Endodermal cell (in vitro differentiated cells): ENCODE measurements around the gene BTG4. TPM values are rescaled to one million over a fixed set of nuclear protein-coding genes. Genes with fewer than 3 reads are reported as not detected.

Source experiments
- DNase-seq: peaks from one replicate; pipeline ENCODE4 v3.0.0-alpha.2; 2017
- H3K27ac ChIP-seq: 2 replicates; pipeline ENCODE4 v1.5.1; 2013; ENCODE audit warnings: mild to moderate bottlenecking, low read depth, low read length, moderate library complexity
- H3K27me3 ChIP-seq: 2 replicates; pipeline ENCODE4 v1.6.1; 2013; ENCODE audit warnings: mild to moderate bottlenecking, low read length, moderate library complexity; ENCODE audit not compliant: insufficient read depth, control insufficient read depth, poor library complexity, severe bottlenecking
- H3K36me3 ChIP-seq: 2 replicates; pipeline ENCODE4 v1.7.0; 2013; ENCODE audit warnings: mild to moderate bottlenecking, low read length, moderate library complexity; ENCODE audit not compliant: control insufficient read depth, insufficient read depth
- H3K4me1 ChIP-seq: one replicate; pipeline ENCODE4 v1.7.0; 2013; ENCODE audit warnings: low read length; ENCODE audit not compliant: control insufficient read depth, insufficient read depth
- H3K4me3 ChIP-seq: 2 replicates; pipeline ENCODE4 v1.5.1; 2013; ENCODE audit warnings: mild to moderate bottlenecking, low read length, moderate library complexity
- H3K9ac ChIP-seq: 2 replicates; pipeline ENCODE4 v1.6.1; 2013; ENCODE audit warnings: mild to moderate bottlenecking, low read length, moderate library complexity; ENCODE audit not compliant: poor library complexity, severe bottlenecking; ENCODE audit errors: extremely low read depth
- H3K9me3 ChIP-seq: 2 replicates; pipeline ENCODE4 v1.6.1; 2013; ENCODE audit warnings: mild to moderate bottlenecking, low read length, moderate library complexity; ENCODE audit not compliant: control insufficient read depth
- H3K27ac Mint-ChIP-seq: 2 replicates; pipeline ENCODE4 v1.8.0; 2020; ENCODE audit warnings: mixed read lengths
- H3K27me3 Mint-ChIP-seq: 2 replicates; pipeline ENCODE4 v1.8.0; 2021; ENCODE audit warnings: mild to moderate bottlenecking, mixed read lengths; ENCODE audit not compliant: insufficient read depth
- H3K36me3 Mint-ChIP-seq: 2 replicates; pipeline ENCODE4 v1.8.0; 2020; ENCODE audit warnings: low read depth, mixed read lengths
- H3K4me1 Mint-ChIP-seq: 2 replicates; pipeline ENCODE4 v1.8.0; 2020; ENCODE audit warnings: mixed read lengths
- H3K4me3 Mint-ChIP-seq: 2 replicates; pipeline ENCODE4 v1.8.0; 2020; ENCODE audit warnings: mild to moderate bottlenecking, moderate library complexity, mixed read lengths
- H3K9me3 Mint-ChIP-seq: 2 replicates; pipeline ENCODE4 v1.8.0; 2020; ENCODE audit warnings: mild to moderate bottlenecking, mixed read lengths
- WGBS, 2 experiments: methylation state at CpG; one replicate each; pipeline versions ENCODE4 v1.1.5 to v1.1.7; 2013; ENCODE audit warnings: missing lambda C conversion rate in 2 of 2, mixed read lengths in 1 of 2; ENCODE audit not compliant: insufficient coverage in 1 of 2, insufficient read length in 1 of 2; 5-methylcytosine and 5-hydroxymethylcytosine counted together
- total RNA-seq, 2 donors: library from RNA; stranded (reverse); fragmentation: NEBNext Ultra II Directional in 1 of 2; extraction: Animal tissue kit (Norgen Biotek cat#: 25700) in 1 of 2; gene quantifications; 2 replicates in 1 of 2; 3 replicates in 1 of 2; pipeline ENCODE4 v1.2.1, GENCODE V29; 2021
- TF ChIP-seq, protein P1 (sequence below): fragments of 200-600 bp; sonication (generic); conservative IDR thresholded peaks from 2 replicates; pipeline ENCODE4 v1.5.0; 2021; ENCODE audit warnings: antibody characterized with exemption, mild to moderate bottlenecking

The BTG4 gene
- total RNA-seq, 2 donors from 2014 or later: not detected

- no peak overlapping the region for H3K9ac ChIP-seq
- DNase-seq: no peak
- peaks cover 11% of the 10 kb centered on the region for H3K27me3 ChIP-seq
- TF ChIP-seq, protein P1, sequence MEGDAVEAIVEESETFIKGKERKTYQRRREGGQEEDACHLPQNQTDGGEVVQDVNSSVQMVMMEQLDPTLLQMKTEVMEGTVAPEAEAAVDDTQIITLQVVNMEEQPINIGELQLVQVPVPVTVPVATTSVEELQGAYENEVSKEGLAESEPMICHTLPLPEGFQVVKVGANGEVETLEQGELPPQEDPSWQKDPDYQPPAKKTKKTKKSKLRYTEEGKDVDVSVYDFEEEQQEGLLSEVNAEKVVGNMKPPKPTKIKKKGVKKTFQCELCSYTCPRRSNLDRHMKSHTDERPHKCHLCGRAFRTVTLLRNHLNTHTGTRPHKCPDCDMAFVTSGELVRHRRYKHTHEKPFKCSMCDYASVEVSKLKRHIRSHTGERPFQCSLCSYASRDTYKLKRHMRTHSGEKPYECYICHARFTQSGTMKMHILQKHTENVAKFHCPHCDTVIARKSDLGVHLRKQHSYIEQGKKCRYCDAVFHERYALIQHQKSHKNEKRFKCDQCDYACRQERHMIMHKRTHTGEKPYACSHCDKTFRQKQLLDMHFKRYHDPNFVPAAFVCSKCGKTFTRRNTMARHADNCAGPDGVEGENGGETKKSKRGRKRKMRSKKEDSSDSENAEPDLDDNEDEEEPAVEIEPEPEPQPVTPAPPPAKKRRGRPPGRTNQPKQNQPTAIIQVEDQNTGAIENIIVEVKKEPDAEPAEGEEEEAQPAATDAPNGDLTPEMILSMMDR: no peak
- no peak overlapping the region for H3K27ac ChIP-seq
- 94 to 100% methylated on average over 1 of the region's 1 CpG for WGBS, 2 experiments
- Mint-ChIP-seq H3K4me3 (no peak overlapping the region), H3K4me1 (no peaks in the 10 kb centered on the region), H3K36me3 (no peaks in the 10 kb centered on the region), H3K27ac (no peak overlapping the region), H3K9me3 (no peaks in the 10 kb centered on the region), H3K27me3 (peaks cover 13% of the 10 kb centered on the region)
- no peaks in the 10 kb centered on the region for H3K4me1 ChIP-seq
- H3K9me3 ChIP-seq: no peaks in the 10 kb centered on the region
- H3K36me3 ChIP-seq: no peaks in the 10 kb centered on the region
- no peak overlapping the region for H3K4me3 ChIP-seq
Measured at GRCh38 chr11:111525456-111525855, 13.3 kb upstream of the BTG4 start.

DNA sequence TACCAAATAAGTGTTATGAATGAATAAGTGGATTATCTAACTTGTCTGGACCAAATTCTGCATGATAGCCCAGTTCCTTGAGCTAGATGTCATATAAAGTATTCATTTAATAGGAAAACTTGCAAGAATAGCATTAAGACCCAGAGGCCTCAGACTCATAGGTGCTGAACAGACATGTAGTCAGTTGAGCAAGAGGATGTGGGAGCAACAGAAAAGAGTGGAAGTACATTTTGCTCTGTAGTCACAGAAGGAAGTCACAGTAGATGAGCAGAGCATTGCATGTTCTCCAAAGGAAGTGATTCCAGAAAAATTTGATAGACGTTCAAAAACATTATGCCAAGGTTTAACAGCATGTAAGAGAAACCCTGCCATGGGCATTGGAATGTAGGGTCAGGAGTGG lies 11.9 kb upstream of the BTG4 start:
- Mint-ChIP-seq H3K27ac (no peak overlapping the region), H3K4me3 (no peak overlapping the region), H3K36me3 (no peaks in the 10 kb centered on the region), H3K27me3 (peaks cover 13% of the 10 kb centered on the region), H3K9me3 (no peaks in the 10 kb centered on the region), H3K4me1 (no peaks in the 10 kb centered on the region)
- DNase-seq: no peak
- Histone ChIP-seq H3K9me3 (no peaks in the 10 kb centered on the region), H3K4me3 (no peak overlapping the region), H3K27me3 (peaks cover 11% of the 10 kb centered on the region), H3K36me3 (no peaks in the 10 kb centered on the region), H3K27ac (no peak overlapping the region), H3K9ac (no peak overlapping the region), H3K4me1 (no peaks in the 10 kb centered on the region)
- WGBS, 2 experiments: 90 to 94% methylated on average over 1 of the region's 1 CpG
- TF ChIP-seq, protein P1: no peak

- no peaks in the 10 kb centered on the region for H3K4me1 ChIP-seq
- Mint-ChIP-seq H3K27me3 (peaks cover 13% of the 10 kb centered on the region), H3K4me3 (no peak overlapping the region), H3K27ac (no peak overlapping the region), H3K4me1 (no peaks in the 10 kb centered on the region), H3K36me3 (no peaks in the 10 kb centered on the region), H3K9me3 (no peaks in the 10 kb centered on the region)
- TF ChIP-seq, protein P1: no peak
- H3K27me3 ChIP-seq: peaks cover 11% of the 10 kb centered on the region
- no peak overlapping the region for H3K9ac ChIP-seq
- no peak overlapping the region for H3K4me3 ChIP-seq
- H3K27ac ChIP-seq: no peak overlapping the region
- H3K36me3 ChIP-seq: no peaks in the 10 kb centered on the region
- H3K9me3 ChIP-seq: no peaks in the 10 kb centered on the region
- DNase-seq: no peak
- 83 to 84% methylated on average over 2 of the region's 2 CpGs for WGBS, 2 experiments
Measured at GRCh38 chr11:111523343-111523742, 11.2 kb upstream of the BTG4 start.
